Measurements from ENCODE around the gene NXPH4.

NXPH4 gene

DNA sequence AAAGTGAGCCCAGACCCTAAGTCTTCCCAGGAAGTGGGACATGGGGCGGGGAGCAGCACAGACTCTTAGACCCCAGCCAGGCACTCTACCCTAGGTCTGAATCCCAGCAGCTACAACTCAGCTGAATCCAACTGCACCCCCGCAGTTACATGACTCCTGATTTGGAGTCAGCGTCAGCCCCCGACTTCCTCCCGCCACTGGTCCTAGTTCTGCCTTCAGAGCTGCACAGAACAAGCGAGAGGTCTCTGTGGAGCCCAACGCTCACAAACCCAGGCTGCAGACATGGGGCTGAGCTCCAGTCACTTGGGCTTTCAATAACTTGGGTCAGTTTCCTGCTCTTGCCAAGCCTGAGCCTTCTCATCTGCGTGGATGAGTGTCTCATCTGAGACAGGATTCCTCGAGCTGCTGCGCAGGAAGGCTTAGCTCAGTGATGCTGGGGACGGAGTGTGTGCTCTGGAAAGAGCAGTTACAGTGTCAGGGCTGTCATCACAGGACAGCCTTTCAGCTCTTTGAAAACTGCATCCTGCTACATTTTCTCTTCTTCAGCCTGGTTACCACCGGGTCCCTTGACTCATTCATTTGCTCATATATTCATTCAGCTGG, 30.6 kb upstream of the NXPH4 start:
- peaks cover 72% of the 10 kb centered on the region for H3K36me3 ChIP-seq (ENCODE audit: control insufficient read depth, low read depth, low read length)
- no peaks in the 10 kb centered on the region for H3K27me3 ChIP-seq (ENCODE audit: control insufficient read depth, insufficient read depth, low read length)
- no peak overlapping the region for H3K27ac ChIP-seq (ENCODE audit: low read length)
- no peaks in the 10 kb centered on the region for H3K9me3 ChIP-seq (ENCODE audit: control insufficient read depth, low read depth, low read length)
- H3K4me1 ChIP-seq (ENCODE audit: control insufficient read depth, low read depth, low read length) = no peaks in the 10 kb centered on the region
- no peak overlapping the region for H3K9ac ChIP-seq (ENCODE audit: low read length)
- H3K4me3 ChIP-seq (ENCODE audit: low read length) = no peak overlapping the region

DNA sequence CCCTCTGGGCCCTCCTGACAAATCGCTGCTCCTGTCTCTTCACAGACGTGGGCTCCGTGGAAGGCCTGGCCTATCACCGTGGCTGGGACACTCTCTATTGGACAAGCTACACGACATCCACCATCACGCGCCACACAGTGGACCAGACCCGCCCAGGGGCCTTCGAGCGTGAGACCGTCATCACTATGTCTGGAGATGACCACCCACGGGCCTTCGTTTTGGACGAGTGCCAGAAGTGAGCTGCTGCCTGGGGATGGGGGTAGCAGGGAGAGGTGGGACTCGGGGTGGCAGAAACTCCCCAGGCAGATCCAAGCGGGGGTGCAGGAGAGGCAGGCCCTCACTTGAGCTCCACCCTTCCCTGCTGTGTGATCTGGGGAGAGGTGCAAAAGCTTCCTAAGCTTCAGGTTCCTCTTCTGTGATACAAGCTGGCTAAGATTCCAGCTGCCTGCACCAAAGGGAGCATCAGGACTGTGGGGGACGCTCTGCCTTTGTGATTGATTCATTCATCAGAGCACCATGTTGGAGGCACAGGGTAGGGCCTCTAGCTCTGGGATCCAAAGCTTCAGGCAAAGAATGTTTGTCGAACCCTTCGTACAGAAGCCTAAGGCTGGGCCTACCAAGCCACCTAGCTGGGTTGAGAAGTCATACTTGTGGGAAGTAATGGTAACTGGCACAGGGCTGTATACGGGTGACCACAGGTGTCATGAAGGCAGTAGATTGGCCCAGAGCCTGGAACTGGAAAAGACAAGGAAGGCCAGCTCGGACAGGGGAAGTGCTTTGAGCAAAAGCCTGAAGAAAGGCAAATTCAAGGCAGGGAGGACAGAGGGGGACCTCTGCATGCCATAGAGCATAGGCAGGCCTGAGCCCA, 29.1 kb upstream of the NXPH4 start:
- Histone ChIP-seq H3K4me1 (ENCODE audit: control insufficient read depth, low read depth, low read length) (no peaks in the 10 kb centered on the region), H3K9ac (ENCODE audit: low read length) (no peak overlapping the region), H3K9me3 (ENCODE audit: control insufficient read depth, low read depth, low read length) (no peaks in the 10 kb centered on the region), H3K4me3 (ENCODE audit: low read length) (no peak overlapping the region), H3K27me3 (ENCODE audit: control insufficient read depth, insufficient read depth, low read length) (no peaks in the 10 kb centered on the region), H3K27ac (ENCODE audit: low read length) (no peak overlapping the region), H3K36me3 (ENCODE audit: control insufficient read depth, low read depth, low read length) (peaks cover 78% of the 10 kb centered on the region)

- no peaks in the 10 kb centered on the region for H3K9me3 ChIP-seq (ENCODE audit: control insufficient read depth, low read depth, low read length)
- H3K9ac ChIP-seq (ENCODE audit: low read length) = no peak overlapping the region
- H3K27me3 ChIP-seq (ENCODE audit: control insufficient read depth, insufficient read depth, low read length) = no peaks in the 10 kb centered on the region
- no peak overlapping the region for H3K27ac ChIP-seq (ENCODE audit: low read length)
- H3K4me3 ChIP-seq (ENCODE audit: low read length) = no peak overlapping the region
- no peaks in the 10 kb centered on the region for H3K4me1 ChIP-seq (ENCODE audit: control insufficient read depth, low read depth, low read length)
- peaks cover 84% of the 10 kb centered on the region for H3K36me3 ChIP-seq (ENCODE audit: control insufficient read depth, low read depth, low read length)
Observed at GRCh38 chr12:57188090-57188425, 28.5 kb upstream of the NXPH4 start.

DNA sequence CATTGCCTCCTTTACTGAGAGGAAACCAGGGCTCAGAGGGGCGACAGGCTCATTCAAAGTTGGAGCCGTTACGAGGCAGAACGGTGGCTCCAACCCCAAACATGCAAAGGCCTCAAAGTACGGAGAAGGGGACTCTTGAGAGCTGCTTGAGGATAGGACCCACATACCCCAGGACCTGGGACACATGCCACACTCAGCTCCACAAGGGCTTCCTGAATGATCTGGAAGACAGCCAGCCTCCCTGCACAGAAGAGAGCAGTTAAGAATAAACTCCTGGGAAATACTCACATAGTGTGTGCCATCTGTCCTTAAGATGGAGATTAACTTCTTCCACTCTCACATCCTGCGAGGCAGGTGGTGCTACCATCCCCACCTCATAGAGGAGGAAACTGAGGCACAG, 26.6 kb upstream of the NXPH4 start:
- no peaks in the 10 kb centered on the region for H3K4me1 ChIP-seq (ENCODE audit: control insufficient read depth, low read depth, low read length)
- H3K27me3 ChIP-seq (ENCODE audit: control insufficient read depth, insufficient read depth, low read length) = no peaks in the 10 kb centered on the region
- no peak overlapping the region for H3K27ac ChIP-seq (ENCODE audit: low read length)
- H3K4me3 ChIP-seq (ENCODE audit: low read length) = no peak overlapping the region
- H3K9ac ChIP-seq (ENCODE audit: low read length) = no peak overlapping the region
- H3K36me3 ChIP-seq (ENCODE audit: control insufficient read depth, low read depth, low read length) = peaks cover 88% of the 10 kb centered on the region
- no peaks in the 10 kb centered on the region for H3K9me3 ChIP-seq (ENCODE audit: control insufficient read depth, low read depth, low read length)

DNA sequence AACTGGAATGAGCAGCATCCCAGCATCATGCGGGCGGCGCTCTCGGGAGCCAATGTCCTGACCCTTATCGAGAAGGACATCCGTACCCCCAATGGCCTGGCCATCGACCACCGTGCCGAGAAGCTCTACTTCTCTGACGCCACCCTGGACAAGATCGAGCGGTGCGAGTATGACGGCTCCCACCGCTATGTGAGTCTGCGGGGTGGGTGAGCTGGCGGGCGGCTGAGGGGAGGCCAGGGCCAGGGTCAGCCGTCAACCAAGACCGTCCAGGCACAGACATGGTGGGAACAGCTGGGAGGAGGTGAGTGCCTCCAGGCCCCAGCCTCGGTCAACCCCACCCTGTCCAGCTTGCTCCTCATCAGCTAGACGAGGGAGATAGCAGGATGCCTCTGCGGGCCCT, 25.8 kb upstream of the NXPH4 start:
- Histone ChIP-seq H3K9ac (ENCODE audit: low read length) (no peak overlapping the region), H3K4me3 (ENCODE audit: low read length) (no peak overlapping the region), H3K36me3 (ENCODE audit: control insufficient read depth, low read depth, low read length) (peaks cover 88% of the 10 kb centered on the region), H3K4me1 (ENCODE audit: control insufficient read depth, low read depth, low read length) (no peaks in the 10 kb centered on the region), H3K27me3 (ENCODE audit: control insufficient read depth, insufficient read depth, low read length) (no peaks in the 10 kb centered on the region), H3K27ac (ENCODE audit: low read length) (no peak overlapping the region), H3K9me3 (ENCODE audit: control insufficient read depth, low read depth, low read length) (no peaks in the 10 kb centered on the region)

- Histone ChIP-seq H3K4me3 (ENCODE audit: low read length) (no peak overlapping the region), H3K9me3 (ENCODE audit: control insufficient read depth, low read depth, low read length) (no peaks in the 10 kb centered on the region), H3K9ac (ENCODE audit: low read length) (no peak overlapping the region), H3K4me1 (ENCODE audit: control insufficient read depth, low read depth, low read length) (no peaks in the 10 kb centered on the region), H3K27ac (ENCODE audit: low read length) (no peak overlapping the region), H3K27me3 (ENCODE audit: control insufficient read depth, insufficient read depth, low read length) (no peaks in the 10 kb centered on the region), H3K36me3 (ENCODE audit: control insufficient read depth, low read depth, low read length) (peaks cover 88% of the 10 kb centered on the region)
Observed at GRCh38 chr12:57191410-57191809, 25.2 kb upstream of the NXPH4 start.

- Histone ChIP-seq H3K9ac (ENCODE audit: low read length) (no peak overlapping the region), H3K4me3 (ENCODE audit: low read length) (no peak overlapping the region), H3K27ac (ENCODE audit: low read length) (no peak overlapping the region), H3K36me3 (ENCODE audit: control insufficient read depth, low read depth, low read length) (peaks cover 88% of the 10 kb centered on the region), H3K9me3 (ENCODE audit: control insufficient read depth, low read depth, low read length) (no peaks in the 10 kb centered on the region), H3K27me3 (ENCODE audit: control insufficient read depth, insufficient read depth, low read length) (no peaks in the 10 kb centered on the region), H3K4me1 (ENCODE audit: control insufficient read depth, low read depth, low read length) (no peaks in the 10 kb centered on the region)
Observed at GRCh38 chr12:57192920-57193319, 23.7 kb upstream of the NXPH4 start.

DNA sequence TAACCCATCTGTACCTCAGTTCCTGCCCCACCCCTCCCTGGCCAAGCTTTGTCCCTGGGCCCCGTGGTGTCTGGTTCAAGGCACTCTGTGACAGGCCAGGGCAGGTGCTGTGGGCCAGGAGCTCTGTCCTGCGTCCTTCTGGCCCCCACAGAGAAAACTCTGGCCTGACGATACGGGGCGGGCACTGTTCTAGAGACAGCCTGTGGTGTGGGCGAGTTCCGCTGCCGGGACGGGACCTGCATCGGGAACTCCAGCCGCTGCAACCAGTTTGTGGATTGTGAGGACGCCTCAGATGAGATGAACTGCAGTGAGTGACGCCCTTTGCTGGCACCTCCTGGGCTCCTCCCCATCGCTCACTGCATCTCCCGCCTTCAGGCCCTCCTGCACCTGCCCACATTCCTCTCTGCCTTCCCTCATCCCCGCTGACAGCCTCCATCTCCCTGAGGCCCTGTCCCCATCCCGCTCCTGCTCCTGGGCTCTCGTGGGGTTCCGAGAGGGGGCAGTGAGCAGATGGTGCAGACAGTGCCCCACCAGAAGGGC, 22.8 kb upstream of the NXPH4 start:
- Histone ChIP-seq H3K27me3 (ENCODE audit: control insufficient read depth, insufficient read depth, low read length) (no peaks in the 10 kb centered on the region), H3K9me3 (ENCODE audit: control insufficient read depth, low read depth, low read length) (no peaks in the 10 kb centered on the region), H3K4me3 (ENCODE audit: low read length) (no peak overlapping the region), H3K4me1 (ENCODE audit: control insufficient read depth, low read depth, low read length) (no peaks in the 10 kb centered on the region), H3K9ac (ENCODE audit: low read length) (no peak overlapping the region), H3K36me3 (ENCODE audit: control insufficient read depth, low read depth, low read length) (peaks cover 88% of the 10 kb centered on the region), H3K27ac (ENCODE audit: low read length) (no peak overlapping the region)

DNA sequence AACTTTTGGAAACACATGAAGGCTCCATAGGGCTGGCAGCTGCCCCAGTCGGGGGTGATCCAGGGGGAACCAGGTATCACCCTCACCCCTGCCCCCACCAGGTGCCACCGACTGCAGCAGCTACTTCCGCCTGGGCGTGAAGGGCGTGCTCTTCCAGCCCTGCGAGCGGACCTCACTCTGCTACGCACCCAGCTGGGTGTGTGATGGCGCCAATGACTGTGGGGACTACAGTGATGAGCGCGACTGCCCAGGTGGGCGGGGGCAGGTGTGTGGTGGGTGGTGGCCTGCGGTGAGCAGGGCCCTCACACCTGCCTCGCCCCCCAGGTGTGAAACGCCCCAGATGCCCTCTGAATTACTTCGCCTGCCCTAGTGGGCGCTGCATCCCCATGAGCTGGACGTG, 22.3 kb upstream of the NXPH4 start:
- Histone ChIP-seq H3K9me3 (ENCODE audit: control insufficient read depth, low read depth, low read length) (no peaks in the 10 kb centered on the region), H3K27ac (ENCODE audit: low read length) (no peak overlapping the region), H3K36me3 (ENCODE audit: control insufficient read depth, low read depth, low read length) (peaks cover 89% of the 10 kb centered on the region), H3K4me3 (ENCODE audit: low read length) (no peak overlapping the region), H3K27me3 (ENCODE audit: control insufficient read depth, insufficient read depth, low read length) (no peaks in the 10 kb centered on the region), H3K9ac (ENCODE audit: low read length) (no peak overlapping the region), H3K4me1 (ENCODE audit: control insufficient read depth, low read depth, low read length) (no peaks in the 10 kb centered on the region)

DNA sequence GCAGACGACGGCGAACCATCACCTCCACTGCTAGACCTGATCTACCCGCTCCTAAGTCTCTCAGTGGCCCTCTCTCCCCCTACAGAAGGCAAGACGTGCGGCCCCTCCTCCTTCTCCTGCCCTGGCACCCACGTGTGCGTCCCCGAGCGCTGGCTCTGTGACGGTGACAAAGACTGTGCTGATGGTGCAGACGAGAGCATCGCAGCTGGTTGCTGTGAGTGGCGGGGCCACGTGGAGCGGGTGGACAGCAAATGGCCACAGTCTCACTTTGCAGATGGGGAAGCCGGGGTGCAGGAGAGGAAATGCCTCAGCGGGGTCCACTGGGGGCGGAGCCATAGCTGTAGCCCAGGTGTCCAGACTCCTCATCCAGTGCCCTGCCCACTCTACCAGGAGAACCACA, 21.4 kb upstream of the NXPH4 start:
- Histone ChIP-seq H3K9ac (ENCODE audit: low read length) (no peak overlapping the region), H3K36me3 (ENCODE audit: control insufficient read depth, low read depth, low read length) (peaks cover 94% of the 10 kb centered on the region), H3K27ac (ENCODE audit: low read length) (no peak overlapping the region), H3K4me1 (ENCODE audit: control insufficient read depth, low read depth, low read length) (no peaks in the 10 kb centered on the region), H3K9me3 (ENCODE audit: control insufficient read depth, low read depth, low read length) (no peaks in the 10 kb centered on the region), H3K27me3 (ENCODE audit: control insufficient read depth, insufficient read depth, low read length) (no peaks in the 10 kb centered on the region), H3K4me3 (ENCODE audit: low read length) (no peak overlapping the region)

DNA sequence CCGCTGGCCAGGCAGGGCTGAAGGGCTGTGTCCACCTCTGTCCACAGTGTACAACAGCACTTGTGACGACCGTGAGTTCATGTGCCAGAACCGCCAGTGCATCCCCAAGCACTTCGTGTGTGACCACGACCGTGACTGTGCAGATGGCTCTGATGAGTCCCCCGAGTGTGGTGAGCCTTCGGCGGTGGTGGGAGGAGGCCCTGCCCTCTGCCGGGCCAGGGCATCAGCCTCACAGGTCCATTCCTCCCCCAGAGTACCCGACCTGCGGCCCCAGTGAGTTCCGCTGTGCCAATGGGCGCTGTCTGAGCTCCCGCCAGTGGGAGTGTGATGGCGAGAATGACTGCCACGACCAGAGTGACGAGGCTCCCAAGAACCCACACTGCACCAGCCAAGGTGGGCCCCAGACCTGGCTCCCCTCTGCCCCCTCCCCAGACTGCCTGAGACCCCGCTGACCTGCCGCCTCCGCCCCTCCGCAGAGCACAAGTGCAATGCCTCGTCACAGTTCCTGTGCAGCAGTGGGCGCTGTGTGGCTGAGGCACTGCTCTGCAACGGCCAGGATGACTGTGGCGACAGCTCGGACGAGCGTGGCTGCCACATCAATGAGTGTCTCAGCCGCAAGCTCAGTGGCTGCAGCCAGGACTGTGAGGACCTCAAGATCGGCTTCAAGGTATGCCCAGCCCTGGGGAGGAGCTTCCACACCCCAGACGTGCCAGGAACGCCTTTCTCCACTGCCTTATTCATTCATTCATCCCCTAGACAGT, 20.8 kb upstream of the NXPH4 start:
- Histone ChIP-seq H3K4me3 (ENCODE audit: low read length) (no peak overlapping the region), H3K4me1 (ENCODE audit: control insufficient read depth, low read depth, low read length) (no peaks in the 10 kb centered on the region), H3K9ac (ENCODE audit: low read length) (no peak overlapping the region), H3K36me3 (ENCODE audit: control insufficient read depth, low read depth, low read length) (peaks cover 95% of the 10 kb centered on the region), H3K27ac (ENCODE audit: low read length) (no peak overlapping the region), H3K9me3 (ENCODE audit: control insufficient read depth, low read depth, low read length) (no peaks in the 10 kb centered on the region), H3K27me3 (ENCODE audit: control insufficient read depth, insufficient read depth, low read length) (no peaks in the 10 kb centered on the region)
